ENCODE results near the gene HPS5.
"Not testable (repeated sequence)": the region's sequence is repeated elsewhere in the genome, so short reads cannot be mapped to it uniquely, and the experiment has no call there.

Gene HPS5, protein sequence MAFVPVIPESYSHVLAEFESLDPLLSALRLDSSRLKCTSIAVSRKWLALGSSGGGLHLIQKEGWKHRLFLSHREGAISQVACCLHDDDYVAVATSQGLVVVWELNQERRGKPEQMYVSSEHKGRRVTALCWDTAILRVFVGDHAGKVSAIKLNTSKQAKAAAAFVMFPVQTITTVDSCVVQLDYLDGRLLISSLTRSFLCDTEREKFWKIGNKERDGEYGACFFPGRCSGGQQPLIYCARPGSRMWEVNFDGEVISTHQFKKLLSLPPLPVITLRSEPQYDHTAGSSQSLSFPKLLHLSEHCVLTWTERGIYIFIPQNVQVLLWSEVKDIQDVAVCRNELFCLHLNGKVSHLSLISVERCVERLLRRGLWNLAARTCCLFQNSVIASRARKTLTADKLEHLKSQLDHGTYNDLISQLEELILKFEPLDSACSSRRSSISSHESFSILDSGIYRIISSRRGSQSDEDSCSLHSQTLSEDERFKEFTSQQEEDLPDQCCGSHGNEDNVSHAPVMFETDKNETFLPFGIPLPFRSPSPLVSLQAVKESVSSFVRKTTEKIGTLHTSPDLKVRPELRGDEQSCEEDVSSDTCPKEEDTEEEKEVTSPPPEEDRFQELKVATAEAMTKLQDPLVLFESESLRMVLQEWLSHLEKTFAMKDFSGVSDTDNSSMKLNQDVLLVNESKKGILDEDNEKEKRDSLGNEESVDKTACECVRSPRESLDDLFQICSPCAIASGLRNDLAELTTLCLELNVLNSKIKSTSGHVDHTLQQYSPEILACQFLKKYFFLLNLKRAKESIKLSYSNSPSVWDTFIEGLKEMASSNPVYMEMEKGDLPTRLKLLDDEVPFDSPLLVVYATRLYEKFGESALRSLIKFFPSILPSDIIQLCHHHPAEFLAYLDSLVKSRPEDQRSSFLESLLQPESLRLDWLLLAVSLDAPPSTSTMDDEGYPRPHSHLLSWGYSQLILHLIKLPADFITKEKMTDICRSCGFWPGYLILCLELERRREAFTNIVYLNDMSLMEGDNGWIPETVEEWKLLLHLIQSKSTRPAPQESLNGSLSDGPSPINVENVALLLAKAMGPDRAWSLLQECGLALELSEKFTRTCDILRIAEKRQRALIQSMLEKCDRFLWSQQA

DNA sequence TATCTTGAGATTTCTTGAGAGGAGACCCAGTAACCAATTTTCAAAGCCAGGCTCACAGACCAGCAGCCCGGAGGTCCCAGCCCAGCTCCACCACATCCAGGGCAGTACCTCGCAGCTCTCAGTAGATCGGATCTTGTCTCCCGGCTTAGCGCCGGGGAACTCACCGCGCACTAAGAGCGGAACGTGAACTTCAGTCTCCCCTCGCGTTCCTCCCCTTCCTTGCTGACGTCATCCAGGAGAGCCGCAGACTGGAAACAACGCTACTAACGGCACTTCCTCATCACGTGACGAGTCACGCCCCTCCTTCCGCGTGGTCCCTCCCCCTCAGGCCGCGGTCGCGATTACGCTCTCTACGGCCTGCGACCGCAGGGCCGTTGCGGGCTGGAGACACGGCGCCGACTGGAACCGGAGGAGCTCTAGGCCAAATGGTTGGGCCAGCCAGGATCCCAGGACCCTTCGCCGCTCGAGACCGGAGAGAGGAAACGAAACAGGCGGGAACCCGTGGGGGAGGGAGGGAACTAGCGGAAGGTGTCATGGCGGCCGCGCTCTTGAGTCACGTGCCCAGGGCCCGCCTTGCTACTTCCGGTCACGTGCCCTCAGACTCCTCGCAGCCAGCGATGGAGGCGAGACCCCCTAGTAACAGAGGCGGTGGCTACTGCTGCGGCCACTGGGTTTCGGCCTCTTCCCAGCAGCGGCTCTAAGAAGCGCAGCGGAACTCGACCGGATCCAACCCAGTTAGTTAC is at the start of gene HPS5, which contains the start of gene GTF2H1:
Gene HPS5 (minus strand): TSS at position 172 of the 743 bp plus-strand sequence. CDS start 4,282 bp downstream, outside the sequence.
Gene GTF2H1 (plus strand): TSS at position 599 of the 743 bp plus-strand sequence. CDS start 10,508 bp downstream, outside the sequence.
- DNase-seq (ENCODE audit: low spot score) = peak; percentile 98

DNA sequence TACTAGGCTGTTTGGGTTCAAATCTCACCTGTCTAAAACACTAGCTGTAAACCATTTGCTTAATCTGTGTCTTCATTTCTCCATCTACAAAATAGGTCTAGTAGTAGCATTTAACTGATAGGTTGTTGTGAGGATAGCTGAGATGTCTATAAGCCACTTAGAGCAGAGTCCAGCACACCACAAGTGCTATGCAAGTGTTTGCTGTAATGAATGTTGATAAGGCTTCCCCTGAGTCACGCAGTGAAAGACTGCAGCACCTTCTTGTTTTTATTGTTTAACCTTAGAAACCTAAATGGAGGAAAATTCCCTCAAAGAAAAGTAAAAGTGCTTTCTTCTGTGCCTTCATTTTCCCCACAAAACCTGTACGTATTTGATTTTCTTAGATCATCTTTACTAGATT is 49.3 kb upstream of the HPS5 start:
- DNase-seq (ENCODE audit: low spot score) = no peak

DNA sequence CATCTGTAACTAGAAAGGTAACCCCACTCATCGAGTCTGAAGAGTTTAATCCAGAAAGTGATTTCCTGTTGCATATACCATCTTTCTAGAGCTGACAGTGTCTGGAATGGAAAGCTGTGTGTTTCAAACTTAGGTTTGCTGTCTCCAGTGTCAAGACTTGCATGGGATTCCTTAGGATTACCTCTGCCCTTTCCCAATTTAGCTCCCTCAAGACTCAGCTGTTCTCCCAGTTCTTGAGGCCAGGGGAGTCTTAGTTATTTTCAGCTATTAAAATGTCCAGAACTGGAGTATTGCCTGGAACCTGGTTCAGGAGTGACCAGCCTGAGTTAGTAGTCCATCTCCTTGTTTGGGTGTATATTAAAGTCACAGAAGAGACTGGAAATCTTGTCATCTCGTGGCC is 47.5 kb upstream of the HPS5 start:
- DNase-seq (ENCODE audit: low spot score) = no peak

DNA sequence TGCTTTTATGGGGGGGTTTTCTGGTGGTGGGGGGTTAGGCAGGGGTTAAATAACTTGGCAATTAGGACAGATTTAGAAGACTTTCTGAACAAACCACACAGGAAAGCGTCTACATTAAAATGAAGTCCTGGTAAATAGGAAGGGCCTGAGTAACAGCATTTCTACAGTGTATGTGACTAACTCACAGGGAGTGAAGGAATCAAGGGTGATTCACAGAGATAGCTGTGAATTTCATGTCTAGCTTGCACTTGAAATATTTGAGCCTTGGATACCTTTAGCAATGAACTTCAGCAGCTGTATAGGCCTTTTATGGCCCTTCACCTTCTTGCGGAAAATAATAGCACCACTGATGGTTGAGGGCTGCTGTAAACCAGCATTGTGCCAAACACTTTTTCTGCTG is 46.3 kb upstream of the HPS5 start:
- DNase-seq (ENCODE audit: low spot score) = peak; percentile 64

DNA sequence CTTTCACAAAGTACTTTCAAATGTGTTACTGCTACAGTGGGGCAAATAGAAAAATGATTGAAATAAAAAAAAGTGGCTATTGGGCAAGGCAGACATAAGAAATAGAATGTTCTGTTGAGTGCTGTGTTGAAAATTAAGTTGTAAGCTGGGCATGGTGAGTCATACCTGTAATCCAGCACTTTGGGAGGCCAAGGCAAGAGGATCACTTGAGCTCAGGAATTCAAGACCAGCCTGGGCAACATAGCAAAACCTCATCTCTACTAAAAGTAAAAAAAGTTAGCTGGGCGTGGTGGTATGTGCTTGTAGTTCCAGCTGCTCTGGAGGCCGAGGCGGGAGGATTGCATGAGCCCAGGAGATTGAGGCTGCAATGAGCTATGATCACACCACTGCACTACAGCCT is 45.5 kb upstream of the HPS5 start:
- DNase-seq (ENCODE audit: low spot score) = no peak

DNA sequence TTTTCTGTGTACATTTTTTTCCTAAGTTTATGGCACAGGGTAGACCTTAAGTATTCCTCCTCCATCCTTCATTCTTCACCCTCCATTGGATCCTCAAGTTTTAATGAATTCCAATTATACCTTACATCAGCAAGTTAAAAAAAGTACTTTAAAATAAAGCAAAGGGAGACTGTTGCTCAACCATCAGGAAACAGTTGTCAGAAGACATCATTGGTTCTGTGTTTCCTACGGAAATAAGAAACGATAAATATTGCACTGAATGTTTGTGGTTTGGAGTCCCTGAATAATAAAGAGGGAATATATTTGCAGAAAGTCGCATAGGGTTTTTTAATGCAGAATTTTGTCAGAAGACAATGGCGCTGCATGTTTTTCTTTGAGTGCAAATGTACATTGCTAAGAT is 44.3 kb upstream of the HPS5 start:
- DNase-seq (ENCODE audit: low spot score) = no peak

DNA sequence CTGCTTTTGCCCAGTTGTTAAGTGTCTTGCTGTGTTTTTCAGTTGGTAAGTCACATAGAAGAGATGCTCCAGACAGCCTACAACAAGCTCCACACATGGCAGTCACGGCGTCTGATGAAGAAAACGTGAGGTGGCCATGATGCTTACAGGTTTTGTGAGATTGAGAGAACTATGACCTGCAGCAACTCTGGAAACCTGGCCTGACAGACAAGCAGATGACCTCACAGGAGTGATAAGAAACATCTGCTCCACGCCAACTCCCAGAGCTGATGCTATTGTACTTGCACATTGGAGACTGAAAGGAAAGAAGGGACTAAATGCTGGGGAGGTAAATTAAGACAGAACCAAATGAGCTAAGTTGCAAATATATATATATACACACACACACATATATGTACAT is 43.8 kb upstream of the HPS5 start:
- no peak for DNase-seq (ENCODE audit: low spot score)

DNA sequence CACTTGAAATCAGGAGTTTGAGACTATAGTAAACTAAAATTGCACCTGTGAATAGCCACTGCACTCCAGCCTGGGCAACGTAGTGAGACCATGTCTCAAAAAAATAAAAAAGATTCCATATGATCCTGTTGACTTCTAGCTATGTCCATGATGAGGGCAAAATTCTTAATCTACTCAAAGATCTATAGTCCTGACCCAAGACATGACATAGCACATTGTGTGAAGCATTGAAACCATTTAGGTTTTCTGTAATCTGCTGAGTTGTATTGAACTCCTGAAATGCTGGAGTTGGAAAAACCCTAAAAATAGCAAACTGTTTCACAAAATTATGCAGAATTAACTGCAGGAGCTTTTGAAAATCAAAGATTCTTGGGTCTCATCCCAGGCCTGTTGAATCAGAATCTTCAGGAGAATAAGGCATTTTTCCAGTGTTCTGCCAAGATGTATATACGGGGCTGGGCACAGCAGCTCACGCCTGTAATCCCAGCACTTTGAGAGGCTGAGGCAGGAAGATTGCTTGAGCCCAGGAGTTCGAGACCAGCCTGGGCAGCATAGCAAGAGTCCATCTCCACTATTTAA is 42.6 kb upstream of the HPS5 start:
- no peak for DNase-seq (ENCODE audit: low spot score)

DNA sequence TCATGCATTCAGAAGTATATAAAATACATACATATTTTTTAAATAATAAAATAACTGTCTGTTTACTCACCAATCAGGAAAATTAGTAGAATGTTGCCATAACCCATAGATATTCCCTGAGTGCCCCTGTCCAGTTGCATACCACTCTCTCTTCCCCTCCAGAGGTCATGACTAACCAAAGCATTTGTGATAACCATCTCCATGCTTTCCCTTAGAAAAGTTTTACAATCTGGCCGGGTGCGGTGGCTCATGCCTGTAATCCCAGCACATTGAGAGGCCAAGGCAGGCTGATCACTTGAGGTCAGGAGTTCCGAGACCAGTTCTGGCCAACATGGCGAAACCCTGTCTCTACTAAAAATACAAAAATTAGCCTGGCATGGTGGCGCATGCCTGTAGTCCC is 39.2 kb upstream of the HPS5 start:
- no peak for DNase-seq (ENCODE audit: low spot score)

DNA sequence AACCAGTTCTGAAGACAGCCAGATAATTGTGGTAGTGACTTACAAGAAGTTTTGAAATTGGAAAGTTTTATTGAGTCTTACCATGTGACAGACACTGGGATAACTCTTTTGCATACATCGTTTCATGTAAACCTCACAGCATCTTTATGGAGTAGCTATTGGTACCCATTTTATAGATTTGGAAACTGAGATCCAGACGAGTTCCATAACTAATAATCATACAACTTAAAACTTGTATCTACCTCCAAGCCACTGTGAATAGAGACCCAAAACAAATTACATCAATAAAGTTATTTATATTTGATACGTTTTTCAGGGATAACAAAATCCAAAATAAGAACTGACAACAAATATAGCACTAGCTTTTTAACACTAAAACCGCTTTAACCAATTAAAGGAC is 36.7 kb upstream of the HPS5 start:
- no peak for DNase-seq (ENCODE audit: low spot score)

DNA sequence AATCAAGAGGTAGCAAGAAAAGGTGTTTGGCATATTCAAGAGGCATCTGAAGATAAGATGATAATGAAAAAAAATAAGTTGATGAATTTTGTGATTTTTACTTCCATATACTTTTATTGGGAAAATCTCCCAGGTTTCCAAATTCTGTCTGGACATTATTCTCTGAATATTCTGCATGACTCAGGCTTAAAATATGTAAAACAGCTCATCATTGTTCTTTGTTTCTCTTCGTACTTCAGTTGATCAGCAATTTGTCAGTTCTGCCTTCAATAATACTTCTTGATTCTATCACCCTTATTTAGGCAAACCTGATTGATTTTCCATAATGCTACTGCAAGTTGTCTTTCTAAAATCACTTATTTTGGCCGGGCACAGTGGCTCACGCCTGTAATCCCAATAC is 30.6 kb upstream of the HPS5 start:
- peak; percentile 58 for DNase-seq (ENCODE audit: low spot score)

DNA sequence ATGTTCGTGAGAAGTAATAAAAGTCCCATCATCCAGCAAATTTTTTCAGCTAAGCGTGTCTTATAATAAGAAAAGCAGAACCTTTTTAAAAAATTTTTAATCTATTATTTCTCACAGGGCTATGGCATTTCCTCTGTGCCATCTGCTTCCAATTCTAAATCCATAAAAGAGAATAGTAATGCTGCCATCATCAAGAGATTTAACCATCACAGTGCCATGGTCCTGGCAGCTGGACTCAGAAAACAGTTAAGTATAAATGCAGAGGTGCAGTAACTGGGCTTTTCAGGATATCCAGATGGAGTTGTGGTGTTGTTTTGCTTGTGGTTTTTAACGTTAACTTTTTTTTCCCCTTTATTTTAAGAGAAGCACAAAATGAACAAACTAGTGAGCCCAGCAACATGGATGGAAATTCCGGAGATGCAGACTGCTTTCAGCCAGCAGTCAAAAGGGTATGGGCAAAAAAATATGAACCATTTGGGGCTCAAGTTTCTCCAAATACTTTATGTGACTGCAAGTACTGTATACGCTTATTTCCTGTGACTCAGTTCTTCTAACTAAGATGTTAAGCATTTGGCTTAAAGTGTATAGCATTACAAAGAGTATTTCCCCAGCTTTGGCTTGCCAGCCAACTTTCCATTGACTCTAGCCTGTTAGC is 25.7 kb upstream of the HPS5 start:
- peak; percentile 40 for DNase-seq (ENCODE audit: low spot score)

DNA sequence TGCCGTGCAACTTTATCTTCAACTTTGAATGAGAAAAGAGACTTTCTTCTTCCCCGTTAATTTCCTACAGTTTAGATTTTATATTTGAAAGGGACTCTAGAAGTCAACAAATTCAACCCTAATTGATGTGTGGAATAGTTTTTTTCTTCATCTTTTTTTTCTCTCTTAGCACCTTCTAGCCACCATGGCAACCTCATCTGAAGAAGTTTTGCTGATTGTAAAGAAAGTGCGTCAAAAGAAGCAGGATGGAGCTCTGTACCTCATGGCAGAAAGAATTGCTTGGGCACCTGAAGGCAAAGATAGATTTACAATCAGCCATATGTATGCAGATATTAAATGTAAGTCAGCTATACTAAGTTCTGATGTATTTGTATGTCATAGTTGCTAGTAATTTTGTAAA is 11.0 kb upstream of the HPS5 start:
- DNase-seq (ENCODE audit: low spot score) = no peak

DNA sequence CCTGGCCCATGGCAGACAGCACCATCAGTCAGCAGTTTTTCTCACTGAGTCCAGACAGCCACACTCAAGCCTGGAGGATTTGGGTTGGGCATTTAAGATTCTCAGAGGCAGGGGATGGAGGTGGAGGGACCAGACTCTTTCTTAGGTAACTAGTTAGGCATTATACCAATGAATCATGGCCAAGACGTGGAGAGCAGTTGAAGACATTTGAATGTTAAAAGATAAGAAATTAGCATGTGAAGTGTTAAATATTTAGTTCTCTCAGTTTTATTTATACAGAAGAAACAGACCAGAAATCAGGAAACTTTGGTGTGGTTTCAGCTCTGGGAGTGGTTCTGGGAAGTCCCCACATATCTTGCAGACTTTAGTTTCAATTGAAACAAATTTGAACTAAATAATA is 10.4 kb upstream of the HPS5 start:
- no peak for DNase-seq (ENCODE audit: low spot score)

DNA sequence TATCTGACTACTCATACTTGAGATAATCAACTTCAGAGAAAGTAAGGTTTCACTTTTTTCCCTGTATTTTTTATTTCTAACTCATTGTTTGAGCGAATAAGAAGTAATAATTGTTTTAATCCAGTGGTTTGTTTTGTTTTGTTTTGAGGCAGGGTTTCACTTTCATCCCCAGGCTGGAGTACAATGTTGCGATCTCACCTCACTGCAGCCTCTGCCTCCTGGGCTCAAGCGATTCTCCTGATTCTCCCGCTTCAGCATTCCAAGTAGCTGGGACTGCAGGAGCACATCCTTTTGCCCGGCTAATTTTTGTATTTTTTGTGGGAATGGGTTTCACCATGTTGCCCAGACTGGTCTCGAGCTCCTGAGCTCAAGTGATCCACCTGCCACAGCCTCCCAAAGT is 9.0 kb upstream of the HPS5 start:
- DNase-seq (ENCODE audit: low spot score) = no peak

DNA sequence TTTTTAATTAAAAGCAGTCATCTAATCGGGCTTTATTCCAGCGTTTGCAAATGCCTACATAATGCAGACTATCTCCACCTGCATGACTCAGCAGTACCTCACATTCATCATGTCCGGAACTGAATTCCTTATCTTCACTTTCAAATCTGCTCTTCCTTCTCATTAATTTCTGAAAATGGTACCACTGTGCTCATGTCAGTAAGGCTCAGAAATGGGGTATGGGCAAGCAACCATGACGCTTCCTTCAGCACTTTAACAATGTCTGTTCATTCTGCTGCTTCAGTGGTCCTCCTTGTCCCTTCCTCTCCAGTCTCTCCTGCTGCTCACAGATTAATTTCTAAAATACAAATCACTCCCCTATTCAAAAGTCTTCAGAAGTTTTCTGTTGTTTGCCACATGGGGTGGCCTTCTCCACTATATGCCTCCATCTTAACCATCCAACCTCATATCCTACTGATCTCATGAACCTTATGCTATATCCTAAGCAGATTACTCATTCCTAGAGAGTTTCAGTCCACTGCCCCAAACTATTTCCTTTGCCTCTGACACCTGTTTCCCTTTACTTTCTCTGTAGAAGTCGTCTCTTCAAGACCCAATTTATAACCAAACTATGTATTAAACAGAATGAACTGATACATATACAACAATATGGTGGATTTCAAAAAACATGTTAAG is 7.4 kb upstream of the HPS5 start:
- DNase-seq (ENCODE audit: low spot score) = no peak

DNA sequence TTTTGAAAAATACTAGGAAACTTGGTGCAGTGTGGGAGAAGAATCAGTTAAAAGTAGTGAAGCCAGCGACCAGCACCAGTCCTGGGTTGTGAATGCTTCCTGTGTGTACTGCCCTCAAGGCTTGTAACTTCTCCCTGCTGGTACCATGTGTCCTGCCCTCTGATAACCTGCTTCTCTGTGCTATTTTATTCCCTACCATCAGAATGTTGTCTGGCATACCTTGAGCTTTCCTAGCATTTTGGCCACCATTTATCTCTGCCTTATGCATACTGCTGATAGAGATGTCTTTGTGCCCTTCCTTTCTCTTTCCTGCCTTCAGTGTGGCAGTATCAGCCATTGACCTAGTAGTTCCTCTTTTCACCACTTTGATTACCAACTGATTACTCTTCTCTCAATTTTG is 2.4 kb upstream of the HPS5 start:
- no peak for DNase-seq (ENCODE audit: low spot score)

DNA sequence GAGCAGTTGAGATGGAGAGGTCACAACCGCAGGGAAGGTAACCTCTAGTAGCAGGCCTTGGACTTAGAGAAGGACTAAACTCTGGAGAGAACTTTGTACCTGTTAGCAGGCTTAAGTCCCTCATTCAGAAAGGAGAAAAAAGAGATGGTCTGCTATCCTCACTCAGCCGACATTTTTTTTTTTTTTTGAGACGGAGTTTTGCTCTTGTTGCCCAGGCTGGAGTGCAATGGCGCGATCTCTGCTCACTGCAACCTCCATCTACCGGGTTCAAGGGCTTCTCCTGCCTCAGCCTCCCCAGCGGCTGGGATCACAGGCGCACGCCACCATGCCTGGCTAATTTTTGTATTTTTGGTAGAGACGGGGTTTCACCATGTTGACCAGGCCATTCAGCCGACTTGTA is 1.9 kb upstream of the HPS5 start:
- DNase-seq (ENCODE audit: low spot score) = not testable (repeated sequence)

DNA sequence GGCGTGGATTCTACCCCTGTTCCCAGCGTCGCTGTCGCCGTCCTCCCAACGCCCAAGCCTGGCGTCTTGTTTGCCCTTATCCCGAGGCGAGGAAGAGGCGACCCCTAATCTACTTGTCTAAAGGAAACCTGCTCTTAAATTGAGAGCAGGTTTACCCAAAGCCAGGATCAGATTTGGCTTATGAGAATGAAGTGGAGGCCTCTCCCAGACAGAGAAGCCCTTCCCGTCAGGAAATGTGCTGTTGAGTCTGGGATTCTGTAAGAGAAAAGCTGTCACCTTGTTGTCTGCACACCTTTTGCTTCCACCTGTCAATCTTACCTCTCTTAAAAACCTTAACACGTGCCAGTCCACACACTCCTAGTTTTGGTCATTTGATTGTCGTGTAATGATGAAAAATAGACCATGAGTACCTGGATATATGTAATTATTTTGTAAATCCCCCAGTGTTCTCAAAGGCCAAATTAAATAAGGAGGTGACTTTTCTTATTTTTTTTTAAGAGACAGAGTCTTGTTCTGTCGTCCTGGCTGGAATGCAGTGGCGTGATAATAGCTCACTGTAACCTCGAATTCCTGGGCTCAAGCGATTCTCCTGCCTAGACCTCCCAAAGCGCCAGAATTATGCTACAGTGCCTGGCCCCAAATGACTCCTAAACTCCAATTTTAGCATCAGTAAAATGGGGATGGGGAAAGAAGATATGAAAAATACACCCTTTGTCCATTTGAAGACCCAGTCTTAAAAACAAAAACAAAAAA is 1.1 kb upstream of the HPS5 start:
- DNase-seq (ENCODE audit: low spot score) = no peak

DNA sequence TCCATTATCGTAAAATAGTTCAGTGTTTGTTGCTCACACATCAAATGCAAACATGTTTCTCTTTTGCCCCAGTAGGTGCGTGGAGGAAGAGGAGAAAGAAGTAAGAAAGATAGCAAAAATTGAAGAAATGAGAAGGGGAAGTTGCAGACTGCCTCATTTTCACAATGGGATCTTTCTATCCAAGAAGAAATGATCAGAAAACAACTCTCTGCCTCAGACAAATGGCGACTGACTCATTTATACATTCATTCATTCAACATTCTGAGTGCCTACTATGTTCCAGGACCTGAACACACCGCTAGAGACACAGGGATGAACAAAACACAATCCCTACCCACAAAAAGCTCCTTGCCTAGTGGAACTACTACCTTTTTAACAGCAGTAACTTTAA is 367 bp downstream of the HPS5 start:
- DNase-seq (ENCODE audit: low spot score) = no peak

Data from GM03348 (cell line).